CD4-positive, alpha-beta T cell treated with Interferon gamma for 1 hour (primary cell): ENCODE results near the gene VASH1.

Experiments
- DNase-seq: peaks from one replicate; pipeline ENCODE4 v3.0.0-alpha.2; 2020

Gene VASH1

GRCh38 chr14:76752744-76753143 is 8.5 kb upstream of the VASH1 start:
- no peak for DNase-seq

GRCh38 chr14:76753541-76754198 is 7.6 kb upstream of the VASH1 start:
- no peak for DNase-seq

- no peak for DNase-seq
These were observed 6.7 kb upstream of the VASH1 start for GRCh38 chr14:76754586-76754985.

- no peak for DNase-seq
These were observed 5.5 kb upstream of the VASH1 start for GRCh38 chr14:76755610-76756370.

GRCh38 chr14:76756371-76756750 is 4.9 kb upstream of the VASH1 start:
- DNase-seq = no peak

- DNase-seq = no peak
These were observed 1.7 kb upstream of the VASH1 start for GRCh38 chr14:76759589-76759988.

GRCh38 chr14:76760331-76761135 is 735 bp upstream of the VASH1 start:
- no peak for DNase-seq

- no peak for DNase-seq
These were observed 717 bp downstream of the VASH1 start for GRCh38 chr14:76761960-76762410.

GRCh38 chr14:76762411-76763095 is 1.3 kb downstream of the VASH1 start:
- no peak for DNase-seq

GRCh38 chr14:76763096-76764041 is 2.1 kb downstream of the VASH1 start:
- no peak for DNase-seq

- no peak for DNase-seq
These were observed 4.2 kb downstream of the VASH1 start for GRCh38 chr14:76765461-76765931.

GRCh38 chr14:76767681-76768656 is 6.7 kb downstream of the VASH1 start:
- peak; percentile 90 for DNase-seq

- no peak for DNase-seq
These were observed 7.6 kb downstream of the VASH1 start for GRCh38 chr14:76768671-76769500.

- no peak for DNase-seq
These were observed 8.5 kb downstream of the VASH1 start for GRCh38 chr14:76769636-76770292.

GRCh38 chr14:76770521-76771436 is 9.5 kb downstream of the VASH1 start:
- no peak for DNase-seq

GRCh38 chr14:76771437-76771980 is 10.2 kb downstream of the VASH1 start:
- no peak for DNase-seq
